ENCODE results near the gene RNF7. TPM values are rescaled to one million over a fixed set of nuclear protein-coding genes. Genes with fewer than 3 reads are reported as not detected.
"Not testable (repeated sequence)": the region's sequence is repeated elsewhere in the genome, so short reads cannot be mapped to it uniquely, and the experiment has no call there.

The RNF7 gene
- total RNA-seq, 2 experiments from 2014 or later, result 67.1 to 69.1 TPM

DNA sequence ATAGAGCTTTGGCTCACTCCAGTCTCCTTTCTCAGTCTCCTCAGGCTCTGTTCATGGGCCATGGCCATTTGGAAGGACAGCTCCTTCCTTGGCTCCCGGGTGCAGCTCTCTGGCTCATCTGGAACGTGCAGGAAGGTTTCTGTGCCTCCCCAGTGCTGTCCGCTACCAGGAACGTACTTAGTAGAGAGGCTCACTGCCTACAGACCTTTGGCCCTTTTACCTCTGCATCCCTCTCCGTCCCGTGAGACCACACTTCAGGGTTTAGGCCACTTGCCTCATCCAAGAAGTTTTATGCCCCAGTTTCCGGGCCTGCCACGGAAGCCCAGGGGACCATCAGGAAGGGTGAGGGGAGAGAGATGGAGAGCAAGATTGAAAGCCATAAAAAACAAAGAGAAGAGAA, 46.0 kb downstream of the RNF7 start:
- Mint-ChIP-seq H3K27ac (no peak overlapping the region), H3K27me3 (no peaks in the 10 kb centered on the region)
- no peak for DNase-seq

GRCh38 chr3:141784531-141784930, 46.4 kb downstream of the RNF7 start:
- Mint-ChIP-seq H3K4me1 (no peaks in the 10 kb centered on the region), H3K36me3 (peaks cover 2% of the 10 kb centered on the region), H3K4me3 (no peak overlapping the region), H3K9me3 (no peaks in the 10 kb centered on the region), H3K27ac (no peak overlapping the region), H3K27me3 (no peaks in the 10 kb centered on the region)
- no peak for DNase-seq

More for the DNA sequence above, 46.0 kb downstream of the RNF7 start:
- Mint-ChIP-seq H3K36me3 (peaks cover 2% of the 10 kb centered on the region), H3K9me3 (no peaks in the 10 kb centered on the region), H3K4me1 (no peaks in the 10 kb centered on the region), H3K4me3 (no peak overlapping the region)

GRCh38 chr3:141788149-141788548, 50.1 kb downstream of the RNF7 start:
- Mint-ChIP-seq H3K4me1 (no peaks in the 10 kb centered on the region), H3K27ac (no peak overlapping the region), H3K4me3 (no peak overlapping the region), H3K9me3 (no peaks in the 10 kb centered on the region), H3K27me3 (no peaks in the 10 kb centered on the region), H3K36me3 (no peaks in the 10 kb centered on the region)
- DNase-seq, result no peak

GRCh38 chr3:141788750-141789149, 50.7 kb downstream of the RNF7 start:
- not testable (repeated sequence) for H3K36me3 Mint-ChIP-seq, H3K4me1 Mint-ChIP-seq, H3K9me3 Mint-ChIP-seq, H3K27ac Mint-ChIP-seq, H3K27me3 Mint-ChIP-seq, H3K4me3 Mint-ChIP-seq, DNase-seq

DNA sequence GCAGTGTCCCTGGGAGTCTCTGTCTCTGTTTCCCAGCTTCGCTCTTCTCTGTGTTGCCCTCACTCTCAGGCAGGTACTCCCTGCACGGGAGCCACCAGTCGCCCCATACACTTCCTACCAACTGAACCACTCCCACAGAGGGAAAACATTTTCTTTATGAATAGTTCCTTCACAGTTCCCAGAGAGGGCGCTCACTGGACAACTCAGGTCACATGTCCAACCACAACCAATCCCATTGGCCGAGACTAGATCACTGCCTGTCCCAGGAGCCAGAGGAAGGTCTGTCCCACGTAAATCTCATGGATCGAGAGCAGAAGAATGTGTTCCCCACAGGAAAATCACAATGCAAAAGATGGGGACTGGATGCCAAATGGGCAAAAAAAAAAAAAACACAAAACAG, 51.2 kb downstream of the RNF7 start:
- Mint-ChIP-seq H3K27ac (no peak overlapping the region), H3K4me3 (no peak overlapping the region), H3K4me1 (peaks cover 2% of the 10 kb centered on the region), H3K9me3 (no peaks in the 10 kb centered on the region), H3K27me3 (no peaks in the 10 kb centered on the region), H3K36me3 (no peaks in the 10 kb centered on the region)
- DNase-seq, result no peak

DNA sequence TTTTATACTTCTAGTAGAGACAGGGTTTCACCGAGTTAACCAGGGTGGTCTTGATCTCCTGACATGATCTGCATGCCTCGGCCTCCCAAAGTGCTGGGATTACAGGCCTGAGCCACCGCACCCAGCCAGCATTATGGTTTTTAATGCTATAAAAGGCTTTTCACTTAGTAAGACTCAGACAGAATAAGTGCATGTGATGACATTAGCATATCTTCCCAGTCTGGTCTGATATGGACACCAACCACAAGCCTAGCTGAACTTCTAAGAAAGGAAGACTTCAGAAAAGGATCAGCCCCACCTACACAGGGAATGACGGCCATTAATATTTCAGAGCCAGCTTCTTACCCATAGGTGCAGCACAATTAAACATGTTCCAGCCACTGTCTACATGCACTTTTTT, 52.1 kb downstream of the RNF7 start:
- no peak overlapping the region for H3K27ac Mint-ChIP-seq
- H3K9me3 Mint-ChIP-seq, result no peaks in the 10 kb centered on the region
- peaks cover 11% of the 10 kb centered on the region for H3K4me1 Mint-ChIP-seq
- no peak for DNase-seq
- H3K4me3 Mint-ChIP-seq, result no peak overlapping the region
- no peaks in the 10 kb centered on the region for H3K27me3 Mint-ChIP-seq
- no peaks in the 10 kb centered on the region for H3K36me3 Mint-ChIP-seq

DNA sequence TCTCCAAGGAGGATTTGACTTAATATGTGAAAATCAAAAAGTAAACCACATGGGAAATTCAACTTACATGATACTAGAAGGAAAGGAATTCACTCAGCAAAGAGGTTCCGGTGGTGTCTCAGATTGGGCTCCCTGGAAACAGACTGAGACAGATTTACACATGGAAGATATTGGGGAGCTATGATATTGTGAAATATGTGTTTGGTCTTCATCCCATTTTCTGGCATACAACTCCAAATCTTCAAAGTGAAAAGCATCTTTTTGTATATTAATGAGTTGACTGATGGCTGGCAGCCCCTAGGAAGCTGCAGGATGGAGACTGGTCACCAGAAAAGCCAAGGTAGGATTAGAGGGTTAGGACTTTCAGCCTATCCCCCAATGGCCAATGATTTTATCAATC, 54.4 kb downstream of the RNF7 start:
- H3K36me3 Mint-ChIP-seq, result no peaks in the 10 kb centered on the region
- no peak overlapping the region for H3K4me3 Mint-ChIP-seq
- H3K27ac Mint-ChIP-seq, result no peak overlapping the region
- H3K27me3 Mint-ChIP-seq, result no peaks in the 10 kb centered on the region
- no peaks in the 10 kb centered on the region for H3K9me3 Mint-ChIP-seq
- no peak for DNase-seq
- H3K4me1 Mint-ChIP-seq, result peaks cover 32% of the 10 kb centered on the region

GRCh38 chr3:141793476-141794260, 55.6 kb downstream of the RNF7 start:
- H3K4me1 Mint-ChIP-seq, result peaks cover 39% of the 10 kb centered on the region
- no peaks in the 10 kb centered on the region for H3K27me3 Mint-ChIP-seq
- H3K4me3 Mint-ChIP-seq, result no peak overlapping the region
- no peaks in the 10 kb centered on the region for H3K9me3 Mint-ChIP-seq
- no peaks in the 10 kb centered on the region for H3K36me3 Mint-ChIP-seq
- DNase-seq, result no peak
- no peak overlapping the region for H3K27ac Mint-ChIP-seq

DNA sequence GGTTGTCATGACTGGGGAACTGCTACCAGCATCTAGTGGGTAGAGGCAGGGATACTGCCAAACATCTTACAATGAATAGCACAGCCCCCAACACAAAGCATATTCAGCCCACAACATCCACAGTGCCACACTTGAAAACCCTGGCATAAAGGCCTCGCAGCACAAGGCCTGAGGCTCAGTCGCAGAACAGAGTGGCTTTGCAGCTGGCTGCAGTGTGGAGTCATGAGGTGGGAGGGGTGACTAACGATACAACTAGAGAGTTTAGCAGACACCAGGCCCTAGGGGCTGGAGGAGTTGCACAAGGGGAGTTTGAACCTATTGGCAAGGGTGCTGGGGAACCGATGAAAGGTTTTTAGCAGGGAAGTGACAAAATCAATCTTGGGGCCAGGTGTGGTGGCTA, 57.2 kb downstream of the RNF7 start:
- Mint-ChIP-seq H3K36me3 (no peaks in the 10 kb centered on the region), H3K27ac (peak overlapping the region; percentile 65), H3K4me3 (no peak overlapping the region), H3K9me3 (no peaks in the 10 kb centered on the region), H3K27me3 (no peaks in the 10 kb centered on the region), H3K4me1 (peaks cover 39% of the 10 kb centered on the region)
- DNase-seq, result no peak

GRCh38 chr3:141795741-141796080, 57.6 kb downstream of the RNF7 start:
- Mint-ChIP-seq H3K4me3 (no peak overlapping the region), H3K36me3 (no peaks in the 10 kb centered on the region), H3K9me3 (no peaks in the 10 kb centered on the region), H3K27me3 (no peaks in the 10 kb centered on the region), H3K4me1 (peaks cover 39% of the 10 kb centered on the region), H3K27ac (peak overlapping the region; percentile 98)
- no peak for DNase-seq

DNA sequence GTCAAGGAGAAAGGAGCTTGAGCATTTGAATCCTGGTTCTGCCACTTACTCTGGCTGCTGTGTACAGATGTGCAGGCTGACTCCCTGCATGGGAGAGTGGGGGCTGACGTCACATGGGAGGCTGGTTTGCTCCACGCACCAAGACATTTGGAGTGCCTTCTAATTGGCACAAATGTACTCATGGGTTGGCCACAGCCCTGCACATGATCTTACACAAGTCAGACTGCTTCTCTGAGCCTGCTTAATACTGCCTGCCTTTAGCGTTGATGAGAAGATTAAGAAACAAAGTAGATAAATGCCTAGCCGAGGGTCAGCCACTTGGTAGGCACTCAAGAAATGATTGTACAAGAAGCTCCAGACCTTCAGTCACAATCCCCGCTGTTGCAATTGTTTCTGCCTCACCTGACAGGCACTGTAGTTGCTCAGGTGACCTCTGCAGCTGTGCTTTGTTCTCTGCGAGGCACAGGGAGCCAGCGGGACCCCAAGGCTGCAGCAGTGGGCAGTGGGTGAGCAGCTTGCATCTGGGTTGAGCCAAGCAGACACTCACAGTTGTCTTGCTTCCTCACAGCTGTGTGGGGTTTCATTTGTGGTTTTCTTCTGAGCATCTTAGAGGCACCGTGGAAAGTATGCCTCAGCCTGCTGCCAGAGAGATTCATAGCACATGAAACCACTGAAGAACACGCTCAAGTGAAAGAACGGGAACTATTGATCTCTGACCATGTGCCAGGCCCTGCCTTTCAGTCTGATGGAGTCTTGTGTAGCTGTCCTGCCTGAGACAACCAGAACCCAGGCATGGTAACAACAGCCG, 58.2 kb downstream of the RNF7 start:
- Mint-ChIP-seq H3K9me3 (no peaks in the 10 kb centered on the region), H3K27ac (peak overlapping the region; percentile 98), H3K27me3 (no peaks in the 10 kb centered on the region), H3K4me1 (peaks cover 39% of the 10 kb centered on the region), H3K36me3 (no peaks in the 10 kb centered on the region), H3K4me3 (peak overlapping the region; percentile 82)
- peak; percentile 84 for DNase-seq

Other genes with a start within 250 kb of the RNF7 start
- gene GRK7, start 25.1 kb downstream of the RNF7 start, total RNA-seq, result not detected
- 100 to 1,000 TPM; 143 to 157 TPM for gene ATP1B3, start 138.3 kb downstream of the RNF7 start, total RNA-seq

Measured in activated naive CD8-positive, alpha-beta T cell treated with anti-CD3 and anti-CD28 coated beads for 36 hours (primary cell).